Adipocyte (in vitro differentiated cells): Measurements from ENCODE around the gene TNS3.
A peak's percentile ranks its signal among the peaks of the same experiment; 100 is the strongest.
"Not testable (repeated sequence)": the region's sequence is repeated elsewhere in the genome, so short reads cannot be mapped to it uniquely, and the experiment has no call there.

Experiments
- DNase-seq: peaks from one replicate; pipeline ENCODE4 v3.0.0-alpha.2; 2015; ENCODE audit warnings: low read depth
- H3K27me3 ChIP-seq: replicated peaks from 2 replicates; pipeline ENCODE4 v1.7.0; 2013; ENCODE audit warnings: mild to moderate bottlenecking, low read length, moderate library complexity; ENCODE audit not compliant: control insufficient read depth, insufficient read depth
- H3K36me3 ChIP-seq: 2 replicates; pipeline ENCODE4 v1.7.0; 2013; ENCODE audit warnings: low read length, mild to moderate bottlenecking, moderate library complexity; ENCODE audit not compliant: control insufficient read depth, insufficient read depth, severe bottlenecking
- H3K4me1 ChIP-seq: 2 replicates; pipeline ENCODE4 v1.7.0; 2013; ENCODE audit warnings: mild to moderate bottlenecking, low read length, moderate library complexity; ENCODE audit not compliant: control insufficient read depth, insufficient read depth
- H3K4me3 ChIP-seq: 2 replicates; pipeline ENCODE4 v1.7.0; 2013; ENCODE audit warnings: mild to moderate bottlenecking, low read length, moderate library complexity
- H3K9ac ChIP-seq: 2 replicates; pipeline ENCODE4 v1.7.0; 2013; ENCODE audit warnings: mild to moderate bottlenecking, low read length, moderate library complexity
- H3K9me3 ChIP-seq: 2 replicates; pipeline ENCODE4 v1.7.0; 2013; ENCODE audit warnings: mild to moderate bottlenecking, low read length, moderate library complexity; ENCODE audit not compliant: control insufficient read depth

TNS3 gene

GRCh38 chr7:47601881-47602249, 20.0 kb upstream of the TNS3 start:
- peak overlapping the region; percentile 74 for H3K9ac ChIP-seq
- H3K9me3 ChIP-seq: peaks cover 6% of the 10 kb centered on the region
- DNase-seq: no peak
- H3K4me1 ChIP-seq: peaks cover 53% of the 10 kb centered on the region
- H3K36me3 ChIP-seq: no peaks in the 10 kb centered on the region
- H3K27me3 ChIP-seq: no peaks in the 10 kb centered on the region
- no peak overlapping the region for H3K4me3 ChIP-seq

GRCh38 chr7:47601119-47601880, 19.4 kb upstream of the TNS3 start:
- no peaks in the 10 kb centered on the region for H3K36me3 ChIP-seq
- peak; percentile 79 for DNase-seq

GRCh38 chr7:47600199-47601118, 18.5 kb upstream of the TNS3 start:
- DNase-seq: peak; percentile 80
- Histone ChIP-seq H3K36me3 (no peaks in the 10 kb centered on the region), H3K27me3 (no peaks in the 10 kb centered on the region), H3K9me3 (peaks cover 11% of the 10 kb centered on the region), H3K4me3 (peak overlapping the region; percentile 58), H3K9ac (peak overlapping the region; percentile 74), H3K4me1 (peaks cover 39% of the 10 kb centered on the region)

More at GRCh38 chr7:47601119-47601880, 19.4 kb upstream of the TNS3 start:
- Histone ChIP-seq H3K9me3 (peaks cover 11% of the 10 kb centered on the region), H3K27me3 (no peaks in the 10 kb centered on the region), H3K4me3 (peak overlapping the region; percentile 58), H3K4me1 (peaks cover 47% of the 10 kb centered on the region), H3K9ac (peak overlapping the region; percentile 74)

- Histone ChIP-seq H3K4me1 (peaks cover 24% of the 10 kb centered on the region), H3K27me3 (no peaks in the 10 kb centered on the region), H3K36me3 (no peaks in the 10 kb centered on the region), H3K4me3 (no peak overlapping the region), H3K9me3 (peaks cover 11% of the 10 kb centered on the region), H3K9ac (no peak overlapping the region)
- DNase-seq: no peak
Observed at GRCh38 chr7:47597379-47597778, 15.5 kb upstream of the TNS3 start.

GRCh38 chr7:47596502-47597202, 14.7 kb upstream of the TNS3 start:
- Histone ChIP-seq H3K27me3 (no peaks in the 10 kb centered on the region), H3K9me3 (peaks cover 11% of the 10 kb centered on the region), H3K4me1 (peaks cover 24% of the 10 kb centered on the region), H3K4me3 (no peak overlapping the region), H3K36me3 (no peaks in the 10 kb centered on the region), H3K9ac (no peak overlapping the region)
- no peak for DNase-seq

- no peaks in the 10 kb centered on the region for H3K36me3 ChIP-seq
- no peak overlapping the region for H3K9ac ChIP-seq
- no peak for DNase-seq
- H3K27me3 ChIP-seq: no peaks in the 10 kb centered on the region
- H3K4me1 ChIP-seq: peaks cover 11% of the 10 kb centered on the region
- H3K9me3 ChIP-seq: peaks cover 11% of the 10 kb centered on the region
- H3K4me3 ChIP-seq: no peak overlapping the region
Observed at GRCh38 chr7:47594406-47594805, 12.5 kb upstream of the TNS3 start.

GRCh38 chr7:47591655-47592572, 10.0 kb upstream of the TNS3 start:
- Histone ChIP-seq H3K36me3 (no peaks in the 10 kb centered on the region), H3K9ac (peak overlapping the region; percentile 41), H3K4me1 (peaks cover 11% of the 10 kb centered on the region), H3K4me3 (no peak overlapping the region), H3K27me3 (no peaks in the 10 kb centered on the region), H3K9me3 (peaks cover 5% of the 10 kb centered on the region)
- DNase-seq: peak; percentile 82

GRCh38 chr7:47591089-47591654, 9.3 kb upstream of the TNS3 start:
- no peaks in the 10 kb centered on the region for H3K36me3 ChIP-seq
- no peaks in the 10 kb centered on the region for H3K27me3 ChIP-seq
- no peak overlapping the region for H3K4me3 ChIP-seq
- peaks cover 11% of the 10 kb centered on the region for H3K4me1 ChIP-seq
- DNase-seq: no peak
- no peak overlapping the region for H3K9ac ChIP-seq
- H3K9me3 ChIP-seq: no peaks in the 10 kb centered on the region

GRCh38 chr7:47590215-47590614, 8.3 kb upstream of the TNS3 start:
- not testable (repeated sequence) for DNase-seq, H3K36me3 ChIP-seq, H3K9me3 ChIP-seq, H3K9ac ChIP-seq, H3K27me3 ChIP-seq, H3K4me3 ChIP-seq
- peaks cover 11% of the 10 kb centered on the region for H3K4me1 ChIP-seq

- no peak overlapping the region for H3K4me3 ChIP-seq
- peaks cover 20% of the 10 kb centered on the region for H3K4me1 ChIP-seq
- no peaks in the 10 kb centered on the region for H3K27me3 ChIP-seq
- H3K9me3 ChIP-seq: no peaks in the 10 kb centered on the region
- H3K9ac ChIP-seq: no peak overlapping the region
- DNase-seq: no peak
- H3K36me3 ChIP-seq: no peaks in the 10 kb centered on the region
Observed at GRCh38 chr7:47588704-47589225, 6.9 kb upstream of the TNS3 start.
